K562 (cell line): ENCODE results near the gene FAAH. TPM values are rescaled to one million over a fixed set of nuclear protein-coding genes. Genes with fewer than 3 reads are reported as not detected.

ENCODE experiments used
- CBFB ChIP-seq: sonication (generic); formaldehyde crosslinking; IDR thresholded peaks from 2 replicates; pipeline ENCODE4 v1.4.0; 2020; ENCODE audit warnings: mild to moderate bottlenecking, missing genetic modification reagents
- CHD7 ChIP-seq: fragments of 200-600 bp; sonication (generic); IDR thresholded peaks from one replicate; pipeline ENCODE4 v1.6.1; 2012; ENCODE audit warnings: mild to moderate bottlenecking, low read depth, low read length, inconsistent platforms
- HDAC1 ChIP-seq, 2 experiments: fragments of 450-650 bp; IDR thresholded peaks; 2 replicates each; pipeline ENCODE4 v1.6.1; 2016 to 2017; ENCODE audit warnings: inconsistent platforms in 1 of 2, mild to moderate bottlenecking in 1 of 2, moderate library complexity in 1 of 2
- HDAC3 ChIP-seq: fragments of 450-650 bp; IDR thresholded peaks from 2 replicates; pipeline ENCODE4 v1.6.1; 2018; ENCODE audit warnings: borderline replicate concordance, mild to moderate bottlenecking, moderate library complexity; ENCODE audit not compliant: partially characterized antibody
- IRF2 ChIP-seq: sonication (generic); formaldehyde crosslinking; IDR thresholded peaks from 2 replicates; pipeline ENCODE4 v1.8.1; 2022; ENCODE audit warnings: mild to moderate bottlenecking, missing genetic modification reagents
- MAFG ChIP-seq: fragments of 450-650 bp; conservative IDR thresholded peaks from 2 replicates; pipeline ENCODE4 v1.6.1; 2016; ENCODE audit warnings: missing genetic modification characterization, missing compliant biosample characterization
- SETDB1 ChIP-seq: IDR thresholded peaks from one replicate; pipeline ENCODE4 v1.6.1; 2012; ENCODE audit warnings: low read length, control low read depth, inconsistent platforms
- TSC22D4 ChIP-seq: fragments of 450-650 bp; IDR thresholded peaks from 2 replicates; pipeline ENCODE4 v1.6.1; 2016; ENCODE audit warnings: missing genetic modification characterization, missing biosample characterization, control low read depth
- VEZF1 ChIP-seq: fragments of 200-800 bp; sonication (Bioruptor generic); IDR thresholded peaks from 2 replicates; pipeline ENCODE4 v1.6.1; 2017; ENCODE audit warnings: missing genetic modification characterization, missing compliant biosample characterization
- ZC3H4 ChIP-seq: sonication (generic); formaldehyde crosslinking; IDR thresholded peaks from 2 replicates; pipeline ENCODE4 v1.9.0; 2021; ENCODE audit warnings: missing genetic modification reagents, borderline replicate concordance
- ZFP1 ChIP-seq: fragments of 450-650 bp; formaldehyde crosslinking; IDR thresholded peaks from 2 replicates; pipeline ENCODE4 v1.4.0; 2020; ENCODE audit warnings: mild to moderate bottlenecking, mixed read lengths
- ZNF133 ChIP-seq: fragments of 250-450 bp; sonication (Bioruptor Pico); IDR thresholded peaks from 2 replicates; pipeline ENCODE4 v1.4.0; 2020; ENCODE audit warnings: mild to moderate bottlenecking
- ZNF3 ChIP-seq: fragments of 250-450 bp; sonication (Bioruptor Pico); IDR thresholded peaks from 2 replicates; pipeline ENCODE4 v1.5.0; 2021; ENCODE audit warnings: mild to moderate bottlenecking, moderate library complexity
- ZNF589 ChIP-seq: fragments of 200-800 bp; sonication (Bioruptor generic); IDR thresholded peaks from 2 replicates; pipeline ENCODE4 v1.6.1; 2016; ENCODE audit warnings: low read depth, missing genetic modification characterization, missing compliant biosample characterization
- polyA plus RNA-seq, 8 experiments: library from polyadenylated mRNA; depleted of rRNA in 4 of 8; stranded (reverse) in 5 of 8; unstranded in 3 of 8; fragments of >200 nt; fragmentation: Nextera tagmentation in 2 of 8; fragmentation: Illumina TruSeq in 1 of 8; extraction: Ambion mirVana in 2 of 8; extraction: Trizol in 1 of 8; gene quantifications; 2 replicates each; pipeline versions ENCODE4 v1.2.1 to v1.2.3, GENCODE V29; 2011 to 2014; ENCODE audit warnings: inconsistent platforms in 1 of 8, missing spikeins in 1 of 8
- total RNA-seq, 7 experiments: library from RNA; depleted of rRNA in 6 of 7; stranded (reverse); fragments of >200 nt in 6 of 7; fragmentation: Illumina TruSeq in 2 of 7; extraction: Trizol in 2 of 7; gene quantifications; 2 replicates each; pipeline versions ENCODE4 v1.2.1 to v1.2.3, GENCODE V29; 2011 to 2021; ENCODE audit warnings: low replicate concordance in 1 of 7

FAAH gene
- total and polyA plus RNA-seq, 9 of the 15 experiments (the other 6 are each of a cell fraction or from before 2014, with no cell fraction given) = 0.06 to 1.1 (median 0.32) TPM

- TF ChIP-seq MAFG (tag) (no peak), CBFB (CRISPR knock-in tag) (no peak), ZFP1 (no peak), ZC3H4 (no peak), HDAC1 (IDR thresholded peaks at IDR 0.05) (0 out of 4 replicates have a peak, but pooled peaks of 1 of the 2 experiments have one; percentile 38), TSC22D4 (tag) (no peak), VEZF1 (CRISPR knock-in tag) (no peak), CHD7 (no peak), IRF2 (CRISPR knock-in tag) (no peak), ZNF3 (CRISPR knock-in tag) (no peak), HDAC3 (no peak), SETDB1 (no peak), ZNF589 (CRISPR knock-in tag) (no peak), ZNF133 (CRISPR knock-in tag) (no peak)
Measured at GRCh38 chr1:46369542-46370213, 24.4 kb upstream of the FAAH start (continued).
